GM12891 (cell line): Measurements from ENCODE around the gene COQ3.

Experiments
- POLR2A ChIP-seq: IDR thresholded peaks from 2 replicates; pipeline ENCODE4 v1.6.1; 2011; ENCODE audit warnings: low read depth, low read length, control low read depth
- POLR2AphosphoS5 ChIP-seq: IDR thresholded peaks from 2 replicates; pipeline ENCODE4 v1.6.1; 2011; ENCODE audit warnings: low read depth, low read length, control low read depth

GRCh38 chr6:99416226-99416625 lies 22.2 kb upstream of the COQ3 start:
- TF ChIP-seq POLR2AphosphoS5: no peak
- no peak for TF ChIP-seq POLR2A
